NCI-H524 treated with DMSO at 0.1 percent for 48 hours (cell line): ENCODE measurements around the gene AOPEP.
A peak's percentile ranks its signal among the peaks of the same experiment; 100 is the strongest.
"Not testable (repeated sequence)": the region's sequence is repeated elsewhere in the genome, so short reads cannot be mapped to it uniquely, and the experiment has no call there.

Experiments
- DNase-seq: peaks from one replicate; lab custom pipeline; 2025; lab: John Stamatoyannopoulos, UW

Gene AOPEP

GRCh38 chr9:94847486-94847885 is 121.0 kb downstream of the AOPEP start:
- DNase-seq = no peak

- DNase-seq = not testable (repeated sequence)
These were observed 122.3 kb downstream of the AOPEP start for GRCh38 chr9:94848791-94849190.

GRCh38 chr9:94850540-94851434 is 124.3 kb downstream of the AOPEP start:
- no peak for DNase-seq

GRCh38 chr9:94851467-94851866 is 125.0 kb downstream of the AOPEP start:
- no peak for DNase-seq

GRCh38 chr9:94851892-94852291 is 125.4 kb downstream of the AOPEP start:
- no peak for DNase-seq

- no peak for DNase-seq
These were observed 125.9 kb downstream of the AOPEP start for GRCh38 chr9:94852373-94852772.

GRCh38 chr9:94853887-94854286 is 127.4 kb downstream of the AOPEP start:
- DNase-seq = no peak

- DNase-seq = no peak
These were observed 129.4 kb downstream of the AOPEP start for GRCh38 chr9:94855903-94856302.

- DNase-seq = no peak
These were observed 131.3 kb downstream of the AOPEP start for GRCh38 chr9:94857791-94858190.

- no peak for DNase-seq
These were observed 132.7 kb downstream of the AOPEP start for GRCh38 chr9:94859226-94859625.

GRCh38 chr9:94859891-94860290 is 133.4 kb downstream of the AOPEP start:
- no peak for DNase-seq

- no peak for DNase-seq
These were observed 134.4 kb downstream of the AOPEP start for GRCh38 chr9:94860678-94861588.

- DNase-seq = no peak
These were observed 135.2 kb downstream of the AOPEP start for GRCh38 chr9:94861589-94862272.

- DNase-seq = no peak
These were observed 137.7 kb downstream of the AOPEP start for GRCh38 chr9:94864196-94864595.

GRCh38 chr9:94864862-94865509 is 138.5 kb downstream of the AOPEP start:
- DNase-seq = no peak

- peak; percentile 80 for DNase-seq
These were observed 139.3 kb downstream of the AOPEP start for GRCh38 chr9:94865582-94866452.

- no peak for DNase-seq
These were observed 140.3 kb downstream of the AOPEP start for GRCh38 chr9:94866770-94867169.

- no peak for DNase-seq
These were observed 140.9 kb downstream of the AOPEP start for GRCh38 chr9:94867281-94867841.

- no peak for DNase-seq
These were observed 141.4 kb downstream of the AOPEP start for GRCh38 chr9:94867842-94868312.

- no peak for DNase-seq
These were observed 142.0 kb downstream of the AOPEP start for GRCh38 chr9:94868464-94868863.
